Keratinocyte (primary cell): ENCODE data around the gene OR10AG1. TPM values are rescaled to one million over a fixed set of nuclear protein-coding genes. Genes with fewer than 3 reads are reported as not detected.

ENCODE experiments used
- DNase-seq: peaks from one replicate; pipeline ENCODE4 v3.0.0-alpha.2; 2011; ENCODE audit warnings: low read depth, missing footprints, low spot score
- FAIRE-seq: peaks from 2 replicates; lab custom pipeline; 2011; peaks lifted over from hg19 to GRCh38; lab: Jason Lieb, UNC
- H2AFZ ChIP-seq: 2 replicates; pipeline ENCODE4 v1.6.0; 2012; ENCODE audit warnings: low read length, control low read depth, inconsistent platforms; ENCODE audit not compliant: control insufficient read depth
- H3K27ac ChIP-seq: 2 replicates; pipeline ENCODE4 v1.5.1; 2011; ENCODE audit warnings: low read length; ENCODE audit not compliant: control insufficient read depth, insufficient read depth
- H3K27me3 ChIP-seq: 3 replicates; pipeline ENCODE4 v1.6.0; 2011; ENCODE audit warnings: low read length; ENCODE audit not compliant: control insufficient read depth, insufficient read depth; ENCODE audit errors: extremely low read depth
- H3K36me3 ChIP-seq, 2 experiments: 2 replicates in 1 of 2; 3 replicates in 1 of 2; pipeline ENCODE4 v1.5.1; 2011; ENCODE audit warnings: low read length in 2 of 2, mild to moderate bottlenecking in 1 of 2; ENCODE audit not compliant: control insufficient read depth in 2 of 2, insufficient read depth in 2 of 2; ENCODE audit errors: extremely low read depth in 1 of 2
- H3K4me1 ChIP-seq: 3 replicates; pipeline ENCODE4 v1.5.1; 2011; ENCODE audit warnings: low read length; ENCODE audit not compliant: control insufficient read depth, insufficient read depth; ENCODE audit errors: extremely low read depth
- H3K4me2 ChIP-seq: 3 replicates; pipeline ENCODE4 v1.6.0; 2011; ENCODE audit warnings: low read depth, low read length; ENCODE audit not compliant: control insufficient read depth, insufficient read depth; ENCODE audit errors: extremely low read depth
- H3K4me3 ChIP-seq, 3 experiments: fragments of 200-600 bp in 1 of 3; sonication (generic) in 1 of 3; 2 replicates in 2 of 3; 3 replicates in 1 of 3; pipeline ENCODE4 v1.5.1; 2011 to 2016; ENCODE audit warnings: low read length in 3 of 3, mild to moderate bottlenecking in 3 of 3, control low read depth in 2 of 3, inconsistent platforms in 1 of 3, low read depth in 1 of 3, mixed read lengths in 1 of 3, mixed run types in 1 of 3, moderate library complexity in 1 of 3; ENCODE audit not compliant: control insufficient read depth in 2 of 3, insufficient read depth in 2 of 3; ENCODE audit errors: extremely low read depth in 1 of 3
- H3K79me2 ChIP-seq: 2 replicates; pipeline ENCODE4 v1.6.0; 2012; ENCODE audit warnings: low read length; ENCODE audit not compliant: control insufficient read depth, insufficient read depth
- H3K9ac ChIP-seq: 3 replicates; pipeline ENCODE4 v1.6.0; 2011; ENCODE audit warnings: low read length; ENCODE audit not compliant: control insufficient read depth, insufficient read depth; ENCODE audit errors: extremely low read depth
- H3K9me1 ChIP-seq: 3 replicates; pipeline ENCODE4 v1.6.0; 2011; ENCODE audit warnings: low read length; ENCODE audit not compliant: control insufficient read depth, insufficient read depth; ENCODE audit errors: extremely low read depth
- H3K9me3 ChIP-seq: 2 replicates; pipeline ENCODE4 v1.5.1; 2012; ENCODE audit warnings: low read depth, low read length; ENCODE audit not compliant: control insufficient read depth
- H4K20me1 ChIP-seq: 3 replicates; pipeline ENCODE4 v1.6.0; 2011; ENCODE audit warnings: low read length; ENCODE audit not compliant: control insufficient read depth, insufficient read depth; ENCODE audit errors: extremely low read depth
- EZH2 ChIP-seq: IDR thresholded peaks from one replicate; pipeline ENCODE4 v1.6.1; 2012; ENCODE audit warnings: inconsistent platforms, mild to moderate bottlenecking, low read length, moderate library complexity
- dilution Hi-C: fragments of 300-500 bp; cut with MboI; formaldehyde crosslinking; loops from one replicate; pipeline ENCODE4 v1.7.0; 2020; ENCODE audit warnings: low sequenced_read_pairs; ENCODE audit not compliant: extremely low pct_ligation_motif_present
- polyA plus RNA-seq, 5 experiments: library from polyadenylated mRNA; depleted of rRNA in 3 of 5; stranded (reverse) in 3 of 5; stranded (forward) in 1 of 5; unstranded in 1 of 5; fragments of >200 nt; gene quantifications; 1 replicate in 1 of 5; 2 replicates in 3 of 5; 3 replicates in 1 of 5; pipeline versions ENCODE4 v1.2.1 to v1.2.3, GENCODE V29; 2011 to 2012; ENCODE audit warnings: missing spikeins in 2 of 5, low read depth in 1 of 5, low replicate concordance in 1 of 5
- TF ChIP-seq, protein P1 (sequence below), 3 experiments: IDR thresholded peaks in 1 of 3; conservative IDR thresholded peaks in 1 of 3; optimal IDR thresholded peaks in 1 of 3; 2 replicates in 2 of 3; 3 replicates in 1 of 3; pipeline versions ENCODE3 to v1.5.1; 2011; ENCODE audit warnings: low read length in 3 of 3, mild to moderate bottlenecking in 3 of 3, moderate library complexity in 2 of 3, control low read depth in 1 of 3, inconsistent platforms in 1 of 3; ENCODE audit not compliant: insufficient read depth in 2 of 3; ENCODE audit errors: extremely low read depth in 1 of 3

Gene OR10AG1
- polyA plus RNA-seq, 1 donor (not counting 4 experiments of a cell fraction or from before 2014, with no cell fraction given), result not detected

DNA sequence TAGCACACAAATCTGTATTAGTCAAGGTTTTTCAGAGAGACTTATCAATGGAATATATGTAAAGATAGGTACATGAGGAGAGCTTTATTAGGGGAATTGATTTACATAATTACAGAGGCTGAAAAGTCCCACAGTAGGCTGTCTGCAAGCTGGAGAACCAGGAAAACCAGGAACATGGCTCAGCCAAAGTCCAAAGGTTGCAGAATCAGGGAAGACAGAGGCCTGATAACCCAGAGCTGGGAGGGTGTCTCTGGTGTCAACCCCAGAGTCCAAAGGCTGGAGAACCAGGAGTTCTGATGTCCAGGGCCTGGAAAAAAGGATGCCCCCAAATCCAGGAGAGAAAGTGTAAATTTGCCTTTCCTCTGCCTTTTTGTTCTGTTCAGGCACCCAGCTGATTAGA lies 41.0 kb upstream of the OR10AG1 start:
- H3K4me1 ChIP-seq, result no peaks in the 10 kb centered on the region
- H3K9me3 ChIP-seq, result no peaks in the 10 kb centered on the region
- dilution Hi-C loops, result no loop called here
- H3K36me3 ChIP-seq, result no peaks in the 10 kb centered on the region
- DNase-seq, result no peak
- no peak overlapping the region for H3K4me2 ChIP-seq
- no peak overlapping the region for H3K4me3 ChIP-seq
- TF ChIP-seq, protein P1, sequence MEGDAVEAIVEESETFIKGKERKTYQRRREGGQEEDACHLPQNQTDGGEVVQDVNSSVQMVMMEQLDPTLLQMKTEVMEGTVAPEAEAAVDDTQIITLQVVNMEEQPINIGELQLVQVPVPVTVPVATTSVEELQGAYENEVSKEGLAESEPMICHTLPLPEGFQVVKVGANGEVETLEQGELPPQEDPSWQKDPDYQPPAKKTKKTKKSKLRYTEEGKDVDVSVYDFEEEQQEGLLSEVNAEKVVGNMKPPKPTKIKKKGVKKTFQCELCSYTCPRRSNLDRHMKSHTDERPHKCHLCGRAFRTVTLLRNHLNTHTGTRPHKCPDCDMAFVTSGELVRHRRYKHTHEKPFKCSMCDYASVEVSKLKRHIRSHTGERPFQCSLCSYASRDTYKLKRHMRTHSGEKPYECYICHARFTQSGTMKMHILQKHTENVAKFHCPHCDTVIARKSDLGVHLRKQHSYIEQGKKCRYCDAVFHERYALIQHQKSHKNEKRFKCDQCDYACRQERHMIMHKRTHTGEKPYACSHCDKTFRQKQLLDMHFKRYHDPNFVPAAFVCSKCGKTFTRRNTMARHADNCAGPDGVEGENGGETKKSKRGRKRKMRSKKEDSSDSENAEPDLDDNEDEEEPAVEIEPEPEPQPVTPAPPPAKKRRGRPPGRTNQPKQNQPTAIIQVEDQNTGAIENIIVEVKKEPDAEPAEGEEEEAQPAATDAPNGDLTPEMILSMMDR (optimal IDR thresholded peaks at IDR 0.05 in 1 of 3, IDR thresholded peaks at IDR 0.05 in 1 of 3, conservative IDR thresholded peaks at IDR 0.05 in 1 of 3; ENCODE audit: extremely low read depth in 1 of 3, insufficient read depth in 2 of 3, low read length in 3 of 3), result no peak
- TF ChIP-seq EZH2, result no peak
- H2AFZ ChIP-seq, result no peak overlapping the region
- no peak overlapping the region for H3K9ac ChIP-seq
- no peaks in the 10 kb centered on the region for H3K79me2 ChIP-seq
- H3K27me3 ChIP-seq, result no peaks in the 10 kb centered on the region
- no peak for FAIRE-seq
- H3K9me1 ChIP-seq, result no peaks in the 10 kb centered on the region
- no peak overlapping the region for H3K27ac ChIP-seq
- H4K20me1 ChIP-seq, result no peaks in the 10 kb centered on the region

DNA sequence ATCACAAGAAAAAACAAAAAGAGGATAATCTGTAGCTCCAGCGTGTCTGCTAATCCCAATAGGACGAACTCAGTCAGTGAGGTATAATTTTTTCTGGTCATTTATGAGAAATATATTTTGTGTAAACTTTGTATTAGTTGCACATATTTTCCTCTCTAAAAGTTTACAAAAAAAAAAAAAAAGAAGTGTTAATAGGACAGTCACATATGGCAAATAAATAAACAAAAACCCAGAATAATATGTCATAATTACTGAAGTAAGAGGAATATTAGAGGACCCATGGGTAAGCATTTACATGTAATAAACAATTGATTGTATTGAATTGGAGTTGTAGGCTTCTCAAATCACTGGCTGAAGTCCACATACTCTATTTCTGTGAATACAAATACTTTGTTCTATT lies 24.8 kb upstream of the OR10AG1 start, which contains the start of gene OR5F1:
OR5F1 (minus strand) TSS at position 101 of the 400 bp plus-strand sequence; CDS start at position 101, 0 bp downstream.
- Histone ChIP-seq H3K4me1 (no peaks in the 10 kb centered on the region), H3K79me2 (no peaks in the 10 kb centered on the region), H3K9ac (no peak within 1 kb of the TSS), H2AFZ (no peak within 1 kb of the TSS), H4K20me1 (no peaks in the 10 kb centered on the region), H3K9me3 (no peaks in the 10 kb centered on the region), H3K9me1 (no peaks in the 10 kb centered on the region), H3K27me3 (no peaks in the 10 kb centered on the region), H3K27ac (no peak within 1 kb of the TSS), H3K4me2 (no peak within 1 kb of the TSS), H3K4me3 (no peak within 1 kb of the TSS), H3K36me3 (no peaks in the 10 kb centered on the region)
- FAIRE-seq, result no peak
- dilution Hi-C loops, result no loop called here
- TF ChIP-seq EZH2, result no peak
- TF ChIP-seq, protein P1 (optimal IDR thresholded peaks at IDR 0.05 in 1 of 3, IDR thresholded peaks at IDR 0.05 in 1 of 3, conservative IDR thresholded peaks at IDR 0.05 in 1 of 3; ENCODE audit: extremely low read depth in 1 of 3, insufficient read depth in 2 of 3, low read length in 3 of 3), result no peak
- DNase-seq, result no peak
